Measurements from ENCODE around the gene MCAM. TPM values are rescaled to one million over a fixed set of nuclear protein-coding genes. Genes with fewer than 3 reads are reported as not detected.

MCAM gene
- total RNA-seq, 1 experiment from 2014 or later: 38.8 TPM

DNA sequence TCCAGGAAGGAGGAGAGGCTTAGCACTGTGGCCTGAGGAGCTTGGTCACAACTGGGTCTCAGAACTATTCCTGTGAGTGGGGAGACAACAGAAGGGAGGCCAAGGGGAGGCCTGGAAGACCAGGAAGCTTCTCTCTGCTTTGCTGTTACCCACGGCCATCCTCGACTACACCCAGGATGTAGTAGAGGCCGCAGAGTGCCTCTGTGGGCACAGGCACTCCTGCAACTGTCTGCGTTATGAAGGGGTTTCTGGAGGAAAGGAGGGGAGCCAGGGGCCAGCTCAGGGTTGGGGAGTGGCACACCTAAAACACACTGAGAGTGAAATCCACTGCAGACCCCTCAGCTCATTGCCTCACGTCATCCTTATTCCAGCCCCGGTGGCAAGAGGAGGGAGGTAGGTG is 33.4 kb upstream of the MCAM start:
- Histone ChIP-seq H3K27me3 (ENCODE audit: insufficient read depth, low read depth) (peaks cover 33% of the 10 kb centered on the region), H3K4me1 (replicated peaks; ENCODE audit: insufficient read depth) (no peaks in the 10 kb centered on the region), H3K36me3 (ENCODE audit: low read depth) (no peaks in the 10 kb centered on the region), H3K4me2 (no peak overlapping the region), H3F3A (ENCODE audit: insufficient read depth, low read depth) (peaks cover 11% of the 10 kb centered on the region; the same call in 1 of the 2 replicates), H3K27ac (no peak overlapping the region), H2AFZ (no peak overlapping the region), H3K4me3 (no peak overlapping the region), H3K9me2 (ENCODE audit: insufficient read depth) (no peaks in the 10 kb centered on the region), H4K20me1 (ENCODE audit: insufficient read depth) (no peaks in the 10 kb centered on the region), H3K9me3 (ENCODE audit: insufficient read depth, low read depth) (no peaks in the 10 kb centered on the region), H3K79me2 (ENCODE audit: low read depth) (no peaks in the 10 kb centered on the region)
- POLR2A ChIA-PET (ENCODE audit: unreplicated experiment): interaction anchor here (0.6 kb wide), 1 partner anchor 161 kb away, joined by 5 read pairs; no protein-coding TSS in a partner anchor
- TF ChIP-seq EZH2 (IDR thresholded peaks at IDR 0.05; ENCODE audit: low read depth) (no peak), CTCF (conservative IDR thresholded peaks at IDR 0.05) (no peak)
- BruUV-seq (replicated peaks): no TSS peak
- CTCF ChIA-PET: interaction anchor here (0.6 kb wide), 1 partner anchor 472 kb away, joined by 9 read pairs; no protein-coding TSS in a partner anchor
- intact Hi-C loops (cut with micrococcal nuclease; ENCODE audit: unreplicated experiment): no loop called here
- DNase-seq: no peak

DNA sequence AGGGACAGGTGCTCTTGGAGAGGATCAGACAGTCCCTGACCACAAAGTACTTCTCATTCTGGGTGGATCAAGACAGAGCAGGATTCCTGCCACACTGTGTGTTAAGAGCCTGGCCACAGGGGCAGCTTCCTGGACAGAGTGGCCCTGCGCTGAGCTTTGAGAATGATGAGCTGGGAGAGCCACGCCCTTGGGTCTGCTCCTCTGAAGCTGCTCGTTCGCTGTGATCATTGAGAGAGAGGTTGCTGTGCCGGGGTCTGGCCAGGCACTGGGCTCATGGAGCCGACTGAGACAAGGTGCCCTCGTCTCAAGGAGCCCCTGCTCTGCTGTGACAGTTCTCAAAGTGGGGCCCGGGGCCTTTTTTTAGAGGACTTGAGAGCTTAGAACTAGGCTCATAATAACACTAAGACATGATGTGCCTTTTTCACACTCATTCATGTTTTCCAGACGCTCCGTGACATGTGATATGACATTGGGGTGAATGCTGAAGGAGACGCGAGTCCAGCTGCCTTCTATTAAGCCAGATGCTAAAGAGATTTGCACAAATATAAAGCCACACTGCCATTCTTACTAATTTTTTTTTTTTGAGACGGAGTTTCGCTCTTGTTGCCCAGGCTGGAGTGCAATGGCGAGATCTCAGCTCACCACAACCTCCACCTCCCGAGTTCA is 31.1 kb upstream of the MCAM start:
- no peak for DNase-seq
- intact Hi-C loops (cut with micrococcal nuclease; ENCODE audit: unreplicated experiment): no loop called here
- no peak overlapping the region for H3K4me3 ChIP-seq
- H4K20me1 ChIP-seq (ENCODE audit: insufficient read depth): no peaks in the 10 kb centered on the region
- no TSS peak for BruUV-seq (replicated peaks)
- H2AFZ ChIP-seq: no peak overlapping the region
- no peaks in the 10 kb centered on the region for H3K9me2 ChIP-seq (ENCODE audit: insufficient read depth)
- POLR2A ChIA-PET (ENCODE audit: unreplicated experiment): no interaction called here
- no peaks in the 10 kb centered on the region for H3K4me1 ChIP-seq (replicated peaks; ENCODE audit: insufficient read depth)
- no peaks in the 10 kb centered on the region for H3K9me3 ChIP-seq (ENCODE audit: insufficient read depth, low read depth)
- H3K4me2 ChIP-seq: no peak overlapping the region
- CTCF ChIA-PET: interaction anchor here (0.6 to 0.7 kb wide), 2 partner anchors 10 to 91 kb away, joined by 3 to 5 read pairs; no protein-coding TSS in a partner anchor
- peaks cover 44% of the 10 kb centered on the region for H3K27me3 ChIP-seq (ENCODE audit: insufficient read depth, low read depth)
- H3K36me3 ChIP-seq (ENCODE audit: low read depth): no peaks in the 10 kb centered on the region
- no peak overlapping the region for H3K27ac ChIP-seq
- no peaks in the 10 kb centered on the region for H3K79me2 ChIP-seq (ENCODE audit: low read depth)
- peaks cover 11% of the 10 kb centered on the region; the same call in 1 of the 2 replicates for H3F3A ChIP-seq (ENCODE audit: insufficient read depth, low read depth)
- TF ChIP-seq EZH2 (IDR thresholded peaks at IDR 0.05; ENCODE audit: low read depth) (no peak), CTCF (conservative IDR thresholded peaks at IDR 0.05) (no peak)

GRCh38 chr11:119347242-119347641 is 30.3 kb upstream of the MCAM start:
- Histone ChIP-seq H3K27me3 (ENCODE audit: insufficient read depth, low read depth) (peaks cover 50% of the 10 kb centered on the region), H3K9me2 (ENCODE audit: insufficient read depth) (no peaks in the 10 kb centered on the region), H2AFZ (no peak overlapping the region), H4K20me1 (ENCODE audit: insufficient read depth) (no peaks in the 10 kb centered on the region), H3K9me3 (ENCODE audit: insufficient read depth, low read depth) (no peaks in the 10 kb centered on the region), H3K4me1 (replicated peaks; ENCODE audit: insufficient read depth) (no peaks in the 10 kb centered on the region), H3K36me3 (ENCODE audit: low read depth) (no peaks in the 10 kb centered on the region), H3K4me2 (no peak overlapping the region), H3F3A (ENCODE audit: insufficient read depth, low read depth) (peaks cover 11% of the 10 kb centered on the region; the same call in 1 of the 2 replicates), H3K79me2 (ENCODE audit: low read depth) (no peaks in the 10 kb centered on the region), H3K4me3 (no peak overlapping the region), H3K27ac (no peak overlapping the region)
- ChIA-PET CTCF (interaction anchor here (0.6 to 1.0 kb wide), 2 partner anchors 21 to 25 kb away, joined by 3 read pairs; no protein-coding TSS in a partner anchor), POLR2A (ENCODE audit: unreplicated experiment) (no interaction called here)
- DNase-seq: no peak
- TF ChIP-seq EZH2 (IDR thresholded peaks at IDR 0.05; ENCODE audit: low read depth): no peak
- no peak for TF ChIP-seq CTCF (conservative IDR thresholded peaks at IDR 0.05)
- no TSS peak for BruUV-seq (replicated peaks)
- intact Hi-C loops (cut with micrococcal nuclease; ENCODE audit: unreplicated experiment): no loop called here

Measured in PC-9 (cell line).